Activated CD4-positive, alpha-beta T cell treated with anti-CD3 and anti-CD28 coated beads for 36 hours (primary cell): ENCODE measurements around the gene CAMTA1. TPM values are rescaled to one million over a fixed set of nuclear protein-coding genes. Genes with fewer than 3 reads are reported as not detected.
"Not testable (repeated sequence)": the region's sequence is repeated elsewhere in the genome, so short reads cannot be mapped to it uniquely, and the experiment has no call there.

Experiments
- ATAC-seq: fragments of 200-7000 bp; cut with Tn5 transposase; one replicate; pipeline ENCODE4 v1.10.0; 2021; ENCODE audit warnings: mild to moderate bottlenecking, moderate library complexity
- CTCF ChIA-PET: fragments of 350-600 bp; sonication (Branson Sonifier 250); formaldehyde crosslinking; loops from one replicate; lab custom pipeline; 2021; ENCODE audit warnings: antibody characterized with exemption; lab: Charles Lee
- POLR2A ChIA-PET: fragments of 350-600 bp; sonication (Branson Sonifier 250); formaldehyde crosslinking; loops from one replicate; lab custom pipeline; 2021; ENCODE audit warnings: antibody characterized with exemption, inconsistent platforms; lab: Charles Lee
- DNase-seq: peaks from one replicate; pipeline ENCODE4 v3.0.0-alpha.2; 2020
- H3K27ac Mint-ChIP-seq: one replicate; pipeline ENCODE4 v1.8.0; 2021; ENCODE audit warnings: mixed read lengths
- H3K27me3 Mint-ChIP-seq: one replicate; pipeline ENCODE4 v1.8.0; 2021; ENCODE audit warnings: mixed read lengths
- H3K36me3 Mint-ChIP-seq: one replicate; pipeline ENCODE4 v1.8.0; 2021; ENCODE audit warnings: low read depth, mixed read lengths
- H3K4me1 Mint-ChIP-seq: one replicate; pipeline ENCODE4 v1.8.0; 2021; ENCODE audit warnings: mixed read lengths
- H3K4me3 Mint-ChIP-seq: one replicate; pipeline ENCODE4 v1.8.0; 2021; ENCODE audit warnings: mild to moderate bottlenecking, moderate library complexity, mixed read lengths
- H3K9me3 Mint-ChIP-seq: one replicate; pipeline ENCODE4 v1.8.0; 2021; ENCODE audit warnings: low read depth, mixed read lengths
- intact Hi-C, 2 experiments: fragments of 100-400 bp; cut with DNase I in 1 of 2; cut with micrococcal nuclease in 1 of 2; formaldehyde crosslinking; loops; one replicate each; pipeline versions ENCODE4 v1.14.2 to v1.15.1; 2022 to 2024; cut with DNase I, micrococcal nuclease
- total RNA-seq, 2 experiments: library from RNA; stranded (reverse); gene quantifications; one replicate each; pipeline ENCODE4 v1.2.3, GENCODE V29; 2021

CAMTA1 gene
- total RNA-seq, 2 experiments from 2014 or later = 62.3 to 76.7 TPM

DNA sequence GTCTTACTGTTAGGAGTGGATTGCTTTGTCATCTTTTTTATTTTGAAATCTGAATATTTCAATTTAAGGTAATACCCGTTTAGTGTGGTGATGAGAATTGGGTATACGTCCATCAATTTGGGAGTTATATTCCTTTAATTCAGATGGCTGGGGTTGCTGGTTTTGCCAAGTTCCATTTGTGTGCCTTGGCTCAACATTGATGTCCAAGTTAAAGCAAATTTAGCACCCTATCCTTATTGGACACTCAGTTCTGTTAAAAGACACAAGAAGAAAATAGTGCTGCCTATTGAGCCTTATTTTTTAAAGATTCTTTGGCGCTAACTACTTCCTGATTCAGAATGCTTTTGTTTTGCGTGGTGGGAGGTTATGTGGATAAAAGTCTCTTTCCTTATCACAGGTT lies 40.6 kb downstream of the CAMTA1 start:
- DNase-seq (no peak), ATAC-seq (no peak)
- Mint-ChIP-seq H3K9me3 (no peaks in the 10 kb centered on the region), H3K4me1 (peaks cover 11% of the 10 kb centered on the region), H3K27ac (no peak overlapping the region), H3K36me3 (peaks cover 16% of the 10 kb centered on the region), H3K27me3 (no peaks in the 10 kb centered on the region), H3K4me3 (no peak overlapping the region)
- CTCF ChIA-PET = no interaction called here
- intact Hi-C loops = no loop called here
- POLR2A ChIA-PET = no interaction called here

DNA sequence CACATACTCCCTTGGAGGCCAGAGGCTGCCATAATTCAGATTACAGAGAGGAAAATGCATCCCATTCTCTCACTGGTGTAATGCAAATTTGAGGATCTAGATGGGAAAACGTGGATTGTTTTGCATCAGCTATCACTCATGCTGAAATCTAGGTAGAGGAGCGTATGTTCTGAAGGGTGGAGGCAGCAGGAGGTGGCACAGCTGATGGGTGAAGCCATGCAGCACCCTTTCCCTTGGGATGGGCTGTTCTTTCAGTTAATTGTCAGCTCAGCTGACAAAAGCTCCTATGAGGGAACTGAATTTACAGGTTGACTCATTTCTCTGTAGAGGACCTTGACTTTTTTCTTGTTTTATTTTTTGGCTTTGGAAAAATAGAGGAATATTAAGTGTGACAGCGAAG lies 41.8 kb downstream of the CAMTA1 start:
- Mint-ChIP-seq H3K9me3 (no peaks in the 10 kb centered on the region), H3K27me3 (no peaks in the 10 kb centered on the region), H3K27ac (no peak overlapping the region), H3K4me1 (peaks cover 10% of the 10 kb centered on the region), H3K4me3 (no peak overlapping the region), H3K36me3 (peaks cover 16% of the 10 kb centered on the region)
- ATAC-seq (no peak), DNase-seq (no peak)
- CTCF ChIA-PET = interaction anchor here (1.4 kb wide), 1 partner anchor 8 kb away, joined by 5 read pairs; no protein-coding TSS in a partner anchor
- POLR2A ChIA-PET = no interaction called here
- intact Hi-C loops = no loop called here

DNA sequence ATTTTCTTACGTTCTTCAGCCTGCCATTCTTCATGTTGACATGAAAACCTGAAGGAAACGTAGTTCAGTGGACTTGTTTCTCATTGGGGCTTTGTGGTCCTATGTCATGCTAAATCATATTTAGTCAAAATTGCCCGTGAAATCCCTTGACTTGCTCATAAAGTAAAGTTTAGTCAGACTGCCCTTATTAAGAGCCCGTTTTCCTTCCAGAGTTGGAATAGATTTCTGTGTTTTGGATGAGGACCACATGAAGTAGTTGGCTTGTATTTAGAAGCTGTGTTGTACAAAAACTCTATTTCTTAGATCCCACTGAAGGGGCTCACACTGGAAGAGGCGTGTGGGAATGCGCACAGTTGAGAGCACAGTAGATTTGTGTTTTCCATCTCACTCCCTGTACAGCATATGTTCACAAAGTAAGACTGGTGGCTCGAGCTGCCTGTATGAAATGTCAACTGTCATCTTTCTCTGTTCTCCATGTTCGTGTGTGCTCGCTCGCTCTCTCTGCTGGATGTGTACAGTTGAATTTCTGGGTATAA lies 42.4 kb downstream of the CAMTA1 start:
- DNase-seq = no peak
- Mint-ChIP-seq H3K27ac (no peak overlapping the region), H3K27me3 (no peaks in the 10 kb centered on the region), H3K4me3 (no peak overlapping the region), H3K9me3 (no peaks in the 10 kb centered on the region), H3K36me3 (peaks cover 17% of the 10 kb centered on the region), H3K4me1 (peaks cover 5% of the 10 kb centered on the region)
- CTCF ChIA-PET = interaction anchor here (0.5 to 1.4 kb wide), 2 partner anchors 8 to 71 kb away, joined by 3 to 5 read pairs; no protein-coding TSS in a partner anchor
- ATAC-seq = no peak
- POLR2A ChIA-PET = no interaction called here
- intact Hi-C loops = no loop called here

DNA sequence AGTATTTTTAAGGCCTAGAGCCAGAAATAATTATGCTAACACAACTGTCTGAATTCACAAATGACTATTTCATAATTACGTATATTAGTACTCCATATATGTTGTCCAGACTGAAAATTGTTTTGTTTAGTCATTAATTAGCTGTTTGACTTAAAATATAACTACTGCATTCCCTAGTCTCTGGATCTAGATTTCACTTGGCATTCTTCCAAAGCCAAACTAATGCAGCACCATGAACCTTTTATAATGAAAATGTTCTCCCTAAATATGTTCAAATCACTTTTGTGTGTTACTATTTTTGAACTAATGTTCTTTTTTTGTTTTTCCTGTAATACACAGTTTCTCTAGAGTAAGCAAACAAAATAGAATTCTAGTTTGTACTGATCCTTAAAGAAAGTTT lies 46.1 kb downstream of the CAMTA1 start:
- Mint-ChIP-seq H3K36me3 (peaks cover 22% of the 10 kb centered on the region), H3K9me3 (no peaks in the 10 kb centered on the region), H3K4me3 (no peak overlapping the region), H3K4me1 (peaks cover 4% of the 10 kb centered on the region), H3K27ac (no peak overlapping the region), H3K27me3 (no peaks in the 10 kb centered on the region)
- intact Hi-C loops = no loop called here
- ATAC-seq (no peak), DNase-seq (no peak)
- CTCF ChIA-PET = no interaction called here
- POLR2A ChIA-PET = no interaction called here

DNA sequence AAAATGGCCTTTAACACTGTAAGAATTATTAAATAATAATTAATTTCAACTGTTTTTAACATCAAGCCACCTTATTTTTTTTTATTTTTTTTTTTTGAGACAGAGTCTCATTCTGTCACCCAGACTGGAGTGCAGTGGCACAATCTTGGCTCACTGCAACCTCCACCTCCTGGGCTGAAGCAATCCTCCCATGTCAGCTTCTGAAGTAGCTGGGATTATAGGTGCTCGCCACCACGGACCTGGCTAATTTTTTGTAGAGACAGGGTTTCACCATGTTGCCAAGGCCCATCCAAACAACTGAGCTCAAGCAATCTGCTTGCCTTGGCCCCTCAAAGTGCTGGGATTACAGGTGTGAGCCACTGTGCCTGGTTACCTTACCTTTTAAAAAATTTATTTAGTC lies 46.8 kb downstream of the CAMTA1 start:
- intact Hi-C loops, DNase-seq, ATAC-seq, H3K4me3 Mint-ChIP-seq, POLR2A ChIA-PET, H3K4me1 Mint-ChIP-seq, H3K27ac Mint-ChIP-seq, H3K27me3 Mint-ChIP-seq, H3K9me3 Mint-ChIP-seq: not testable (repeated sequence)
- peaks cover 22% of the 10 kb centered on the region for H3K36me3 Mint-ChIP-seq
- CTCF ChIA-PET = interaction anchor here (0.6 kb wide), 2 partner anchors 236 to 881 kb away, joined by 3 to 4 read pairs; no protein-coding TSS in a partner anchor

DNA sequence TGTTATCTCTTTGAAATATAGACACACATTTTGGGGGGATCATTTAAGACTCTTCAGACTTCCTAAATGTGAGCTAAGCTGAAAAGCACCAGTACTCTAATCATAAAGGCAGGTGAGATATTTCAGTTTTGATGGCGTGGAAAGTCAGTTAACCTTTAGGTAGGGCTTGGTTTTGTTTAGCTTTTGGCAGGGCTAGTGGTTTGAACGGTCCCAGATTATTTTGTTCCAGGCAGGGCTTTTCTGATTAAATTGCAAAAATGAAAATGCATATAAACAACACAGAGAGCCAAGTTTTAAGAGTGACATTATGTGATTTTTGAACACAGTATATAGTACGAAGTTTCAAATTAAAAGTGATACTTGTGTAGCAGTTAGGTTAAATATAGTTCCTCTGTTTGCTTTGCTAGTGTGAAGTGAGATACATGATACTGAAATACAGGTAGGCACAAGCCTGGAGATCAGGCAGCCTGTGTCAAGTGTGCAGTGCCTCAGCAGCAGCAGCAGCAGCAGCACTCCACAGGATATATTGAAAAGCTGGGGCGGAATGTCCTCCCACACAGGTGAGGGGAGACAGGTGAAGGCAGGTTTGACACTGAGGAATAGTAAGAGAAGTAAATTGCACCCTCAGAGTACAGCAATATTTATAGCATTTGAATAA lies 47.4 kb downstream of the CAMTA1 start:
- peaks cover 17% of the 10 kb centered on the region for H3K36me3 Mint-ChIP-seq
- intact Hi-C loops = no loop called here
- POLR2A ChIA-PET = no interaction called here
- CTCF ChIA-PET = interaction anchor here (0.6 to 1.0 kb wide), 3 partner anchors 10 to 880 kb away, joined by 3 to 4 read pairs (median 3); no protein-coding TSS in a partner anchor
- H3K9me3 Mint-ChIP-seq = no peaks in the 10 kb centered on the region
- no peak overlapping the region for H3K27ac Mint-ChIP-seq
- H3K4me1 Mint-ChIP-seq = peaks cover 4% of the 10 kb centered on the region
- ATAC-seq = no peak
- no peaks in the 10 kb centered on the region for H3K27me3 Mint-ChIP-seq
- DNase-seq = no peak
- no peak overlapping the region for H3K4me3 Mint-ChIP-seq

DNA sequence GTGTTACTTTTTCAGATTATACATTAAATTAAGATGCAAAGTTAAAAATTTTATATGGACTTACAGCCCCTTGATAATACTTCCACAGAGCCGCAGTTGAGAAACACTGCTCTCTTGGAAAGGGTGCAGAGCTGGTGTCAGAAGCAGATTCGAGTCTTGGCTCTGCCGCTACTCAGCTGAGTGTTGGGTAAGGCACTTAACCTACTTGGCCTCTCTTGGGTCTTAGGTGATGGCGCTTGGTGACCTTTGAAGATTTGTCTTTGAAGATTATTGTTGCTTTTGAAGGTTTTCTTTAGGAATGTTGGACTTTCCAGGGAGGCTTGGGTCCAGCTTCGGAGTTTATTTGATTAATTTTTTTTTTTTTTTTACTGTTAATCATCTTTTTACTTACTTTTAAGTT lies 48.5 kb downstream of the CAMTA1 start:
- ATAC-seq = no peak
- intact Hi-C loops = no loop called here
- Mint-ChIP-seq H3K4me1 (peaks cover 4% of the 10 kb centered on the region), H3K4me3 (no peak overlapping the region), H3K27me3 (no peaks in the 10 kb centered on the region), H3K27ac (no peak overlapping the region), H3K9me3 (no peaks in the 10 kb centered on the region), H3K36me3 (peaks cover 19% of the 10 kb centered on the region)
- POLR2A ChIA-PET = no interaction called here
- DNase-seq = no peak
- CTCF ChIA-PET = interaction anchor here (0.7 to 2.1 kb wide), 5 partner anchors 9 to 237 kb away, joined by 3 to 5 read pairs (median 3); no protein-coding TSS in a partner anchor

DNA sequence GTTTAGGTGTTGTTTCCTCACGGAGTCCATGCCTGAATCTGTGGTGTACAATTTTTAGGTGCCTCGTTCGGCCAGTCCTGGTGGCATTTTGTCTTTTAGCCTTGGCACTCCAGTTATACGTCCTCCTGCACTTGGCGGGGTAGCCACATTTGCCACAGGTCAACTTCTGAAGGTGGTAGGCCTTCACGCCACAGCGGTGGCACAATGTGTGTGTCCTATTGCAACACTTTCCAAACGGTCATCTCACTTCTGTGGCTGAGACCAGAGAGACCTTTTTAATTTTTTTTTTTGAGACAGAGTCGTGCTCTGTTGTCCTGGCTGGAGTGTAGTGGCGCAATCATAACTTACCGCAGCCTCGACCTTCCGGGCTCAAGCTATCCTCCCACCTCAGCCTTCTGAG lies 49.1 kb downstream of the CAMTA1 start:
- CTCF ChIA-PET = interaction anchor here (0.7 to 2.1 kb wide), 5 partner anchors 8 to 236 kb away, joined by 3 to 5 read pairs (median 3); no protein-coding TSS in a partner anchor

DNA sequence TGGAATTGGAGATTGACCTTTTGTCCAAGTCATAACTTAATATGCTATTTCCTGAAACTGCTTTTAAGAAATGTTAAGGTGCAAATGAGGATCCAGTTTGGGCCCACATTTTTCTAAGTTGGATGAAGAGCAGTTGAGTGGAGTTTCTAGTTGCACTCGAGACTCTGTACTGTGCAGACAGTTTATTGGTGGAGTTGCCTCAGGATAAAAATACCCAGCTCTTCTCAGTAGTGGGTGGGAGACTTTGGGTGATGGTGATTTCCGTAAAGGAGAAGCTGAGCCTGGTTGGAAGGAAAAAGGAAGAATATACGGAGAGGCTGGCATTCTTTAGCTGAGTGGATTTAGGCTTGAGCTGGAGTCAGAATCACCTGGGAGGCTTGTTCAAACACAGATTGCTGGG lies 49.9 kb downstream of the CAMTA1 start:
- no peaks in the 10 kb centered on the region for H3K9me3 Mint-ChIP-seq
- no peak overlapping the region for H3K27ac Mint-ChIP-seq
- H3K27me3 Mint-ChIP-seq = no peaks in the 10 kb centered on the region
- DNase-seq (no peak), ATAC-seq (no peak)
- POLR2A ChIA-PET = interaction anchor here (1.4 kb wide), 1 partner anchor 51 kb away, joined by 3 read pairs; no protein-coding TSS in a partner anchor
- peaks cover 16% of the 10 kb centered on the region for H3K36me3 Mint-ChIP-seq
- no peak overlapping the region for H3K4me3 Mint-ChIP-seq
- peaks cover 4% of the 10 kb centered on the region for H3K4me1 Mint-ChIP-seq
- CTCF ChIA-PET = interaction anchor here (0.7 to 2.1 kb wide), 9 partner anchors 8 to 117 kb away, joined by 3 to 9 read pairs (median 3); no protein-coding TSS in a partner anchor
- intact Hi-C loops = no loop called here

More for the DNA sequence above, 49.1 kb downstream of the CAMTA1 start:
- POLR2A ChIA-PET = no interaction called here
- ATAC-seq = no peak
- H3K27me3 Mint-ChIP-seq = no peaks in the 10 kb centered on the region
- no peak overlapping the region for H3K4me3 Mint-ChIP-seq
- intact Hi-C loops = no loop called here
- no peak for DNase-seq
- peaks cover 4% of the 10 kb centered on the region for H3K4me1 Mint-ChIP-seq
- peaks cover 17% of the 10 kb centered on the region for H3K36me3 Mint-ChIP-seq
- H3K27ac Mint-ChIP-seq = no peak overlapping the region
- H3K9me3 Mint-ChIP-seq = no peaks in the 10 kb centered on the region

DNA sequence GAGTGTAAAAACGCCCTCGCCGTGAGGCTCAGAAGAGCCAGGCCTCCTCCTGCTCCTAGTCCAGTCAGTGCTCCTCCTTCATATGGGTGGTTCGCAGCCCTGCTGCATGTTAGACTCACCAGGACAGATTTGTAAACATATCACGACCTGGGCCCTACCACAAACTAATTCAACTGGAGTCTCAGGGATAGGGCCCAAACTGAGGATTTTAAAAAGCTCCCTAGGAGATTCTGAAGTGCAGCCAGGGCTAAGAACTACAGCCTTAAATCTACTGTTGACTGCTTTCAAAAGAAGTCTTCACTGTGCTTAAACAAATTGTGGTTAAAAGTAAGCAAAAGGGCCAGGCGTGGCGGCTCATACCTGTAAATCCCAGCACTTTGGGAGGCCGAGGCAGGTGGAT lies 57.0 kb downstream of the CAMTA1 start:
- ATAC-seq (no peak), DNase-seq (no peak)
- POLR2A ChIA-PET = no interaction called here
- H3K27me3 Mint-ChIP-seq = no peaks in the 10 kb centered on the region
- no peak overlapping the region for H3K4me3 Mint-ChIP-seq
- H3K36me3 Mint-ChIP-seq = peaks cover 47% of the 10 kb centered on the region
- no peak overlapping the region for H3K27ac Mint-ChIP-seq
- peaks cover 12% of the 10 kb centered on the region for H3K9me3 Mint-ChIP-seq
- CTCF ChIA-PET = interaction anchor here (0.6 to 0.8 kb wide), 2 partner anchors 9 to 27 kb away, joined by 3 read pairs; no protein-coding TSS in a partner anchor
- peaks cover 2% of the 10 kb centered on the region for H3K4me1 Mint-ChIP-seq
- intact Hi-C loops = no loop called here

DNA sequence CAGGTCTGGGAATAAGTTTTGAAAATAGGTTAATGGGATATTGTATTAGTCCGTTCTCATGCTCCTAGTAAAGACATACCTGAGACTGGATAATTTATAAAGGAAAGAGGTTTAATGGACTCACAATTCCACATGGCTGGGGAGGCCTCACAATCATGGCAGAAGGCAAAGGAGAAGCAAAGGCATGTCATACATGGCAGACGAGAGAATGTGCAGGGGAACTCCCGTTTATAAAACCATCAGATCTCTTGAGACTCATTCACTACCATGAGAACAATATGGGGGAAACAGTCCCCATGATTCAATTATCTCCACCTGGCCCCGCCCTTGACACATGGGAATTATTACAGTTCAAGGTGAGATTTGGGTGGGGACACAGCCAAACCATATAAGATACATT lies 60.5 kb downstream of the CAMTA1 start:
- H3K9me3 Mint-ChIP-seq = peaks cover 12% of the 10 kb centered on the region
- DNase-seq, POLR2A ChIA-PET, H3K27ac Mint-ChIP-seq, ATAC-seq, H3K27me3 Mint-ChIP-seq, H3K4me1 Mint-ChIP-seq, intact Hi-C loops, H3K4me3 Mint-ChIP-seq: not testable (repeated sequence)
- CTCF ChIA-PET = interaction anchor here (0.6 to 2.0 kb wide), 3 partner anchors 10 to 1388 kb away, joined by 3 to 9 read pairs (median 3); no protein-coding TSS in a partner anchor
- H3K36me3 Mint-ChIP-seq = peaks cover 47% of the 10 kb centered on the region

DNA sequence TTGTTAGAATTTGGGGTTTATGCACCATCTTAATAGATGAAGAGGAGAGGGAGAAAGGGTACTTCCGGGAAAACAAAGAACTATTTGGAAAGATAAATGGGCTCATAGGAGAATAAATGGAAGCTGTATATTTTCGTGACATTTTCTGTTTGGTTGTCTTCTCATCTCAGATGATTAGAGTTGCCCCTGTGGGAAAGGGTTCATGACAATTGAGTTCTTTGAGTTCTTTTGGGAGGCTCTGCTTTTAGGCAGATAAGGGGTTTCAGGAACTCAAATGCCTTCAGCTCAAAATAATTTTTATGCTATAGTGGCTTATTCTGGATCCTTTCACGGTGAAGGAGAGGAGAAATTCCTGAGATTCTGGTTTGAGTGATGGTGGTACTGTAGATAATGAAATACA lies 63.6 kb downstream of the CAMTA1 start:
- DNase-seq (no peak), ATAC-seq (no peak)
- H3K4me3 Mint-ChIP-seq = no peak overlapping the region
- H3K4me1 Mint-ChIP-seq = peaks cover 2% of the 10 kb centered on the region
- POLR2A ChIA-PET = no interaction called here
- H3K27ac Mint-ChIP-seq = no peak overlapping the region
- intact Hi-C loops = no loop called here
- CTCF ChIA-PET = no interaction called here
- H3K9me3 Mint-ChIP-seq = peaks cover 12% of the 10 kb centered on the region
- H3K27me3 Mint-ChIP-seq = no peaks in the 10 kb centered on the region
- peaks cover 50% of the 10 kb centered on the region for H3K36me3 Mint-ChIP-seq
